K562 (cell line): ENCODE measurements around the gene VWC2. TPM values are rescaled to one million over a fixed set of nuclear protein-coding genes. Genes with fewer than 3 reads are reported as not detected.

ENCODE experiments used
- ATAC-seq: fragments of 200-7000 bp; cut with Tn5 transposase; 3 replicates; pipeline ENCODE4 v1.9.1; 2020; ENCODE audit warnings: moderate library complexity
- BruUV-seq: library from RNA; stranded (reverse); fragments of 400-500 nt; replicated peaks from 2 replicates; lab custom pipeline; 2021; lab: Mats Ljungman, UMichigan
- CTCF ChIA-PET: fragments of 300-600 bp; formaldehyde crosslinking; extraction: SDS; loops from one replicate; lab custom pipeline; 2021; ENCODE audit warnings: low intra/inter-chr PET ratio; lab: Yijun Ruan, JAX
- POLR2A ChIA-PET: fragments of 300-600, 350-650 bp; sonication (Branson Sonifier 250); formaldehyde crosslinking; extraction: SDS; loops from one replicate; lab custom pipeline; 2021; ENCODE audit warnings: antibody characterized with exemption, inconsistent platforms; lab: Yijun Ruan, JAX
- DNase-seq, 4 experiments: peaks; one replicate each; pipeline versions ENCODE4 v3.0.0 to v3.0.0-alpha.2; 2011 to 2018; ENCODE audit warnings: low spot score in 3 of 4, mixed read lengths in 3 of 4; ENCODE audit errors: extremely low read depth in 1 of 4
- FAIRE-seq: peaks from 2 replicates; lab custom pipeline; 2011; peaks lifted over from hg19 to GRCh38; lab: Jason Lieb, UNC
- H2AFZ ChIP-seq: 2 replicates; pipeline ENCODE4 v1.6.0; 2011; ENCODE audit warnings: low read depth, low read length, control low read depth, inconsistent platforms
- H3K27ac ChIP-seq: fragments of 200-600 bp; 3 replicates; pipeline ENCODE4 v1.8.0; 2011; ENCODE audit warnings: low read depth, mild to moderate bottlenecking, control low read depth, inconsistent platforms, low read length, moderate library complexity, mixed read lengths; ENCODE audit errors: extremely low read depth
- H3K27me3 ChIP-seq, 2 experiments: fragments of 300-600 bp in 1 of 2; 2 replicates in 1 of 2; 3 replicates in 1 of 2; pipeline versions ENCODE4 v1.6.0 to v1.8.0; 2011; ENCODE audit warnings: inconsistent platforms in 2 of 2, low read length in 2 of 2, mild to moderate bottlenecking in 1 of 2, mixed read lengths in 1 of 2, moderate library complexity in 1 of 2; ENCODE audit not compliant: control insufficient read depth in 2 of 2, insufficient read depth in 2 of 2
- H3K36me3 ChIP-seq: fragments of 300-600 bp; 3 replicates; pipeline ENCODE4 v1.8.0; 2011; ENCODE audit warnings: mild to moderate bottlenecking, low read length, inconsistent platforms; ENCODE audit not compliant: control insufficient read depth, insufficient read depth
- H3K4me1 ChIP-seq, 2 experiments: fragments of 200-600 bp in 1 of 2; replicated peaks in 1 of 2; 2 replicates in 1 of 2; 3 replicates in 1 of 2; pipeline versions ENCODE4 v1.5.1 to v1.8.0; 2011; ENCODE audit warnings: inconsistent platforms in 2 of 2, low read length in 2 of 2, mild to moderate bottlenecking in 1 of 2, mixed read lengths in 1 of 2, moderate library complexity in 1 of 2; ENCODE audit not compliant: control insufficient read depth in 2 of 2, insufficient read depth in 2 of 2
- H3K4me2 ChIP-seq: 2 replicates; pipeline ENCODE4 v1.6.1; 2011; ENCODE audit warnings: low read length, control low read depth, inconsistent platforms, mixed read lengths; ENCODE audit not compliant: insufficient read depth
- H3K4me3 ChIP-seq: fragments of 200-600 bp; sonication (generic), shearing (Covaris generic); 2 replicates; pipeline ENCODE4 v1.5.1; 2016; ENCODE audit warnings: control low read depth, inconsistent platforms
- H3K79me2 ChIP-seq: fragments of 200-600 bp; 3 replicates; pipeline ENCODE4 v1.8.0; 2011; ENCODE audit warnings: low read length, inconsistent platforms; ENCODE audit not compliant: control insufficient read depth, insufficient read depth
- H3K9ac ChIP-seq, 2 experiments: 2 replicates each; pipeline versions ENCODE4 v1.6.0 to v1.6.1; 2011; ENCODE audit warnings: low read depth in 2 of 2, low read length in 2 of 2, control low read depth in 1 of 2, inconsistent platforms in 1 of 2, mild to moderate bottlenecking in 1 of 2, mixed read lengths in 1 of 2; ENCODE audit not compliant: insufficient read depth in 1 of 2
- H3K9me1 ChIP-seq: one replicate; pipeline ENCODE4 v1.6.0; 2011; ENCODE audit warnings: inconsistent platforms, mild to moderate bottlenecking, low read length, moderate library complexity; ENCODE audit not compliant: control insufficient read depth, insufficient read depth
- H3K9me3 ChIP-seq: replicated peaks from 2 replicates; pipeline ENCODE4 v1.5.1; 2011; ENCODE audit warnings: low read depth, low read length, inconsistent platforms; ENCODE audit not compliant: control insufficient read depth, insufficient read depth
- H4K20me1 ChIP-seq: replicated peaks from 2 replicates; pipeline ENCODE4 v1.6.1; 2011; ENCODE audit warnings: low read length, inconsistent platforms, mixed read lengths; ENCODE audit not compliant: control insufficient read depth, insufficient read depth
- CBFA2T2 ChIP-seq: fragments of 450-650 bp; conservative IDR thresholded peaks from 2 replicates; pipeline ENCODE4 v1.6.1; 2017; ENCODE audit warnings: mild to moderate bottlenecking
- ETS2 ChIP-seq: IDR thresholded peaks from 2 replicates; pipeline ENCODE4 v1.6.1; 2016; ENCODE audit warnings: borderline replicate concordance, missing genetic modification characterization, mild to moderate bottlenecking, moderate library complexity, missing compliant biosample characterization; ENCODE audit not compliant: poor library complexity, severe bottlenecking
- GTF2B ChIP-seq: IDR thresholded peaks from 2 replicates; pipeline ENCODE4 v1.6.1; 2011; ENCODE audit not compliant: insufficient read length; ENCODE audit errors: extremely low read depth
- MEIS2 ChIP-seq: fragments of 450-650 bp; IDR thresholded peaks from 2 replicates; pipeline ENCODE4 v1.6.1; 2014; ENCODE audit warnings: mild to moderate bottlenecking; ENCODE audit not compliant: partially characterized antibody
- NUFIP1 ChIP-seq: fragments of 450-650 bp; IDR thresholded peaks from 2 replicates; pipeline ENCODE4 v1.6.1; 2018; ENCODE audit not compliant: partially characterized antibody
- SETDB1 ChIP-seq: IDR thresholded peaks from one replicate; pipeline ENCODE4 v1.6.1; 2012; ENCODE audit warnings: low read length, control low read depth, inconsistent platforms
- WGBS: fragments of 100-300 bp; shearing (Covaris generic); methylation state at CpG from one replicate; pipeline ENCODE4 v1.1.6; 2016; ENCODE audit warnings: low coverage, mixed read lengths; ENCODE audit not compliant: insufficient coverage; ENCODE audit errors: missing lambda C conversion rate; 5-methylcytosine and 5-hydroxymethylcytosine counted together
- in situ Hi-C: fragments of 300-500 bp; cut with MboI; formaldehyde crosslinking; loops from 4 replicates; pipeline ENCODE4 v1.15.0; 2018; ENCODE audit warnings: inconsistent platforms, mixed read lengths
- intact Hi-C: fragments of 100-400 bp; cut with micrococcal nuclease; formaldehyde crosslinking; loops from 2 replicates; pipeline ENCODE4 v1.14.2; 2022
- polyA plus RNA-seq, 8 experiments: library from polyadenylated mRNA; depleted of rRNA in 4 of 8; stranded (reverse) in 5 of 8; unstranded in 3 of 8; fragments of >200 nt; fragmentation: Nextera tagmentation in 2 of 8; fragmentation: Illumina TruSeq in 1 of 8; extraction: Ambion mirVana in 2 of 8; extraction: Trizol in 1 of 8; gene quantifications; 2 replicates each; pipeline versions ENCODE4 v1.2.1 to v1.2.3, GENCODE V29; 2011 to 2014; ENCODE audit warnings: inconsistent platforms in 1 of 8, missing spikeins in 1 of 8
- total RNA-seq, 7 experiments: library from RNA; depleted of rRNA in 6 of 7; stranded (reverse); fragments of >200 nt in 6 of 7; fragmentation: Illumina TruSeq in 2 of 7; extraction: Trizol in 2 of 7; gene quantifications; 2 replicates each; pipeline versions ENCODE4 v1.2.1 to v1.2.3, GENCODE V29; 2011 to 2021; ENCODE audit warnings: low replicate concordance in 1 of 7
- TF ChIP-seq, protein P1 (sequence below): sonication (generic); IDR thresholded peaks from 2 replicates; pipeline ENCODE4 v1.6.1; 2016

VWC2 gene
- total and polyA plus RNA-seq, 9 of the 15 experiments (the other 6 are each of a cell fraction or from before 2014, with no cell fraction given) = not detected

DNA sequence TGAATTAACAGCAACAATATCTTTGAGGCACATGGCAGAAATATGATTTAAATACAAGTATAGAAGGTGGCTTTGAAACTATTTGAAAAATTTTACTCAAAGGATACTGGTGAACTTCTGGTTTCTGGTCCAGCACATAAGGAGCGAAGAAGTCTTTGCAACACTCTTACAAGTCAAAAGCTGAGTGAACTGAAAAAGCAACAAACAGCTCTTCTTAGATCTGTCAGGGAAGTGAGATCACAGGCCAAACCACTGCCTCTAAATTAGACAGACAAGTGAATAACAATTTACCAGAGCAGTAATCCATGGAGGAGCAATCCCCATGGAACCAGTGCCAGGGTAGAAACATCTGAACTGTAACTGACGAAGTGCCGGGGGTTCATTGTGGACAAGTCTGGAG lies 9.6 kb upstream of the VWC2 start (continued):
- TF ChIP-seq, protein P1, sequence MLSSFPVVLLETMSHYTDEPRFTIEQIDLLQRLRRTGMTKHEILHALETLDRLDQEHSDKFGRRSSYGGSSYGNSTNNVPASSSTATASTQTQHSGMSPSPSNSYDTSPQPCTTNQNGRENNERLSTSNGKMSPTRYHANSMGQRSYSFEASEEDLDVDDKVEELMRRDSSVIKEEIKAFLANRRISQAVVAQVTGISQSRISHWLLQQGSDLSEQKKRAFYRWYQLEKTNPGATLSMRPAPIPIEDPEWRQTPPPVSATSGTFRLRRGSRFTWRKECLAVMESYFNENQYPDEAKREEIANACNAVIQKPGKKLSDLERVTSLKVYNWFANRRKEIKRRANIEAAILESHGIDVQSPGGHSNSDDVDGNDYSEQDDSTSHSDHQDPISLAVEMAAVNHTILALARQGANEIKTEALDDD = no peak
- no peak for TF ChIP-seq CBFA2T2

- POLR2A ChIA-PET = no interaction called here
- WGBS = 0% methylated on average over 1 of the region's 1 CpG
These were observed 6.5 kb upstream of the VWC2 start for GRCh38 chr7:49766966-49767365.

More at GRCh38 chr7:49766966-49767365, 6.5 kb upstream of the VWC2 start:
- CTCF ChIA-PET = no interaction called here
- Histone ChIP-seq H3K9me1 (no peaks in the 10 kb centered on the region), H2AFZ (no peak overlapping the region), H3K4me2 (no peak overlapping the region), H3K79me2 (no peaks in the 10 kb centered on the region), H3K9me3 (no peaks in the 10 kb centered on the region), H3K27ac (no peak overlapping the region), H3K36me3 (no peaks in the 10 kb centered on the region), H3K9ac (no peak overlapping the region), H3K27me3 (no peaks in the 10 kb centered on the region), H3K4me1 (no peaks in the 10 kb centered on the region), H3K4me3 (no peak overlapping the region), H4K20me1 (no peaks in the 10 kb centered on the region)
- DNase-seq (no peak), FAIRE-seq (no peak), ATAC-seq (no peak)
- BruUV-seq = no TSS peak
- intact Hi-C loops (no loop called here), in situ Hi-C loops (no loop called here)
- TF ChIP-seq MEIS2 (no peak), ETS2 (tag) (no peak), GTF2B (no peak), SETDB1 (no peak), NUFIP1 (no peak)
